GM12878 (cell line): ENCODE results near the gene MICA. TPM values are rescaled to one million over a fixed set of nuclear protein-coding genes. Genes with fewer than 3 reads are reported as not detected.
"Not testable (repeated sequence)": the region's sequence is repeated elsewhere in the genome, so short reads cannot be mapped to it uniquely, and the experiment has no call there.

Experiments
- ATAC-seq: fragments of 200-7000 bp; cut with Tn5 transposase; 3 replicates; pipeline ENCODE4 v1.9.1; 2020; ENCODE audit warnings: mild to moderate bottlenecking, moderate library complexity
- BruUV-seq: library from RNA; stranded (reverse); fragments of 400-500 nt; replicated peaks from 2 replicates; lab custom pipeline; 2021; lab: Mats Ljungman, UMichigan
- CTCF ChIA-PET: fragments of 300-600 bp; sonication (Branson Sonifier 250); formaldehyde crosslinking; extraction: SDS; loops from one replicate; lab custom pipeline; 2021; ENCODE audit warnings: inconsistent platforms; lab: Yijun Ruan, JAX
- POLR2A ChIA-PET: fragments of 350-600 bp; formaldehyde crosslinking; extraction: SDS; loops from one replicate; lab custom pipeline; 2021; ENCODE audit warnings: inconsistent platforms; lab: Charles Lee
- RAD21 ChIA-PET: fragments of 300-600 bp; sonication (Branson Sonifier 250); formaldehyde crosslinking; loops from one replicate; lab custom pipeline; 2023; ENCODE audit warnings: antibody characterized with exemption; ENCODE audit not compliant: unreplicated experiment; lab: Charles Lee
- SMC1A ChIA-PET: fragments of 300-600 bp; sonication (Branson Sonifier 250); formaldehyde crosslinking; loops from one replicate; lab custom pipeline; 2023; ENCODE audit not compliant: unreplicated experiment, uncharacterized antibody; lab: Charles Lee
- DNase-seq: peaks from one replicate; pipeline ENCODE4 v3.0.0-alpha.2; 2011; ENCODE audit warnings: low read depth, low spot score
- FAIRE-seq: peaks from 3 replicates; lab custom pipeline; 2011; peaks lifted over from hg19 to GRCh38; lab: Jason Lieb, UNC
- H2AFZ ChIP-seq: 2 replicates; pipeline ENCODE4 v1.6.0; 2011; ENCODE audit warnings: low read depth, low read length, control low read depth; ENCODE audit not compliant: control insufficient read depth
- H3K27ac ChIP-seq: 2 replicates; pipeline ENCODE4 v1.5.1; 2011; ENCODE audit warnings: control low read depth; ENCODE audit not compliant: control insufficient read depth, insufficient read depth
- H3K27me3 ChIP-seq, 2 experiments: replicated peaks in 1 of 2; 2 replicates each; pipeline versions ENCODE4 v1.6.0 to v1.6.1; 2011; ENCODE audit warnings: low read length in 1 of 2; ENCODE audit not compliant: control insufficient read depth in 2 of 2, insufficient read depth in 2 of 2
- H3K36me3 ChIP-seq, 2 experiments: 2 replicates each; pipeline ENCODE4 v1.5.1; 2011; ENCODE audit warnings: low read length in 1 of 2; ENCODE audit not compliant: control insufficient read depth in 2 of 2, insufficient read depth in 2 of 2
- H3K4me1 ChIP-seq: 2 replicates; pipeline ENCODE4 v1.6.1; 2011; ENCODE audit warnings: mild to moderate bottlenecking, low read length, moderate library complexity, mixed read lengths; ENCODE audit not compliant: control insufficient read depth, insufficient read depth
- H3K4me2 ChIP-seq: 2 replicates; pipeline ENCODE4 v1.6.0; 2011; ENCODE audit warnings: control low read depth; ENCODE audit not compliant: control insufficient read depth, insufficient read depth
- H3K4me3 ChIP-seq: fragments of 200-600 bp; sonication (generic); 2 replicates; pipeline ENCODE4 v1.5.1; 2016
- H3K79me2 ChIP-seq: 2 replicates; pipeline ENCODE4 v1.6.0; 2011; ENCODE audit warnings: low read length; ENCODE audit not compliant: control insufficient read depth, insufficient read depth
- H3K9ac ChIP-seq: 2 replicates; pipeline ENCODE4 v1.8.0; 2011; ENCODE audit warnings: low read length, control low read depth, mixed read lengths; ENCODE audit not compliant: control insufficient read depth, insufficient read depth
- H3K9me3 ChIP-seq: replicated peaks from 3 replicates; pipeline ENCODE4 v1.5.1; 2011; ENCODE audit warnings: mild to moderate bottlenecking, low read length; ENCODE audit not compliant: control insufficient read depth, insufficient read depth
- H4K20me1 ChIP-seq: 2 replicates; pipeline ENCODE4 v1.6.0; 2011; ENCODE audit not compliant: control insufficient read depth, insufficient read depth
- ATF7 ChIP-seq: fragments of 450-650 bp; IDR thresholded peaks from 2 replicates; pipeline ENCODE4 v1.6.1; 2016; ENCODE audit warnings: low read depth, mild to moderate bottlenecking
- GATAD2B ChIP-seq: fragments of 450-650 bp; conservative IDR thresholded peaks from 2 replicates; pipeline ENCODE4 v1.6.1; 2017; ENCODE audit warnings: low read depth, mild to moderate bottlenecking, moderate library complexity
- NFXL1 ChIP-seq: fragments of 450-650 bp; IDR thresholded peaks from 2 replicates; pipeline ENCODE4 v1.6.1; 2017; ENCODE audit warnings: antibody characterized with exemption, mild to moderate bottlenecking, borderline replicate concordance
- WGBS: methylation state at CpG from one replicate; pipeline ENCODE4 v1.1.6; 2016; ENCODE audit warnings: low lambda C conversion rate; ENCODE audit not compliant: insufficient replicate concordance, insufficient coverage; ENCODE audit errors: missing lambda C conversion rate; 5-methylcytosine and 5-hydroxymethylcytosine counted together
- in situ Hi-C: fragments of 300-500 bp; cut with MboI; formaldehyde crosslinking; loops from 9 replicates; pipeline ENCODE4 v1.14.3; 2018; ENCODE audit warnings: mixed read lengths
- intact Hi-C: fragments of 100-400 bp; cut with micrococcal nuclease; formaldehyde crosslinking; loops from one replicate; pipeline ENCODE4 v1.14.2; 2022; ENCODE audit not compliant: unreplicated experiment
- polyA plus RNA-seq, 11 experiments: library from polyadenylated mRNA; depleted of rRNA in 4 of 11; unstranded in 6 of 11; stranded (reverse) in 5 of 11; fragments of >200 nt; fragmentation: Nextera tagmentation in 4 of 11; fragmentation: Illumina TruSeq in 1 of 11; extraction: Ambion mirVana in 4 of 11; extraction: Trizol in 1 of 11; gene quantifications; 1 replicate in 1 of 11; 2 replicates in 10 of 11; pipeline versions ENCODE4 v1.2.1 to v1.2.3, GENCODE V29; 2011 to 2016; ENCODE audit warnings: inconsistent platforms in 2 of 11, missing spikeins in 2 of 11, low read depth in 1 of 11
- total RNA-seq, 4 experiments: library from RNA; depleted of rRNA in 3 of 4; stranded (reverse); fragments of >200 nt in 3 of 4; fragmentation: Illumina TruSeq in 1 of 4; extraction: Trizol in 1 of 4; gene quantifications; 2 replicates each; pipeline versions ENCODE4 v1.2.1 to v1.2.3, GENCODE V29; 2013 to 2021
- TF ChIP-seq, protein P1 (sequence below): fragments of 450-650 bp; IDR thresholded peaks from 2 replicates; pipeline ENCODE4 v1.6.1; 2017; ENCODE audit warnings: mild to moderate bottlenecking

The MICA gene
- total and polyA plus RNA-seq, 10 of the 15 experiments (the other 5 are each of a cell fraction or from before 2014, with no cell fraction given): 3.6 to 10.5 (median 6.9) TPM

DNA sequence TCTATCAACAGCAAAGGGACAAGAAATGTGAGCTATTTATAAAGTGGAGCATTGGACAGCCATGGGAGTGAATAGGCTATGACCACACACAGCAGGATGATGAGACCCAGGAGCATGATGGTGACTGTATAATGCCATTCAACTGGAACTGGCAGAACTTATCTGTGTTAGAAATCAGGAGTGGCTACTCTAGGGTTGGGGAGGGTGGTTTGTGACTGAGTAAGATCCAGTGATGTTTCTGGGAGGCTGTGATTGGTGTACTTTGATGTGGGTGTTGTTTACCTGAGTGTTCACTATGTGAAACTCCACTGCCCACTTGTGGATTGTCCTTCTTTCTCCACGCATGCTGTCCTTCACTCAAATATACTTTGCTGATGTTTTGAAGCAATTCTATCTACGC, 34.9 kb upstream of the MICA start:
- Histone ChIP-seq H3K4me2 (no peak overlapping the region), H3K27ac (no peak overlapping the region), H3K36me3 (no peaks in the 10 kb centered on the region), H4K20me1 (no peaks in the 10 kb centered on the region), H3K79me2 (no peaks in the 10 kb centered on the region), H3K9ac (no peak overlapping the region), H3K4me3 (no peak overlapping the region), H3K9me3 (no peaks in the 10 kb centered on the region; the same call in 1 of the 3 replicates), H3K4me1 (peaks cover 6% of the 10 kb centered on the region), H3K27me3 (no peaks in the 10 kb centered on the region; a peak in 1 of 4 replicates), H2AFZ (no peak overlapping the region)
- ChIA-PET POLR2A (no interaction called here), SMC1A (interaction anchor here (1.8 to 2.7 kb wide), 4 partner anchors 24 to 174 kb away, joined by 5 to 35 read pairs (median 8); no protein-coding TSS in a partner anchor), CTCF (interaction anchor here (0.9 to 4.1 kb wide), 6 partner anchors 13 to 233 kb away, joined by 3 to 69 read pairs (median 22); partner anchors contain the start of gene PSORS1C2), RAD21 (interaction anchor here (6.9 kb wide), 1 partner anchor 172 kb away, joined by 84 read pairs; no protein-coding TSS in a partner anchor)
- in situ Hi-C loops (loop anchor here (5.0 kb wide), 2 partner anchors 171 to 231 kb away; partner anchors contain the start of gene PSORS1C2), intact Hi-C loops (no loop called here)
- TF ChIP-seq, protein P1, sequence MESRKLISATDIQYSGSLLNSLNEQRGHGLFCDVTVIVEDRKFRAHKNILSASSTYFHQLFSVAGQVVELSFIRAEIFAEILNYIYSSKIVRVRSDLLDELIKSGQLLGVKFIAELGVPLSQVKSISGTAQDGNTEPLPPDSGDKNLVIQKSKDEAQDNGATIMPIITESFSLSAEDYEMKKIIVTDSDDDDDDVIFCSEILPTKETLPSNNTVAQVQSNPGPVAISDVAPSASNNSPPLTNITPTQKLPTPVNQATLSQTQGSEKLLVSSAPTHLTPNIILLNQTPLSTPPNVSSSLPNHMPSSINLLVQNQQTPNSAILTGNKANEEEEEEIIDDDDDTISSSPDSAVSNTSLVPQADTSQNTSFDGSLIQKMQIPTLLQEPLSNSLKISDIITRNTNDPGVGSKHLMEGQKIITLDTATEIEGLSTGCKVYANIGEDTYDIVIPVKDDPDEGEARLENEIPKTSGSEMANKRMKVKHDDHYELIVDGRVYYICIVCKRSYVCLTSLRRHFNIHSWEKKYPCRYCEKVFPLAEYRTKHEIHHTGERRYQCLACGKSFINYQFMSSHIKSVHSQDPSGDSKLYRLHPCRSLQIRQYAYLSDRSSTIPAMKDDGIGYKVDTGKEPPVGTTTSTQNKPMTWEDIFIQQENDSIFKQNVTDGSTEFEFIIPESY: no peak
- TF ChIP-seq NFXL1 (no peak), GATAD2B (no peak), ATF7 (no peak)
- 41% methylated on average over 2 of the region's 2 CpGs for WGBS
- BruUV-seq: no TSS peak
- FAIRE-seq (no peak), ATAC-seq (no peak), DNase-seq (no peak)

DNA sequence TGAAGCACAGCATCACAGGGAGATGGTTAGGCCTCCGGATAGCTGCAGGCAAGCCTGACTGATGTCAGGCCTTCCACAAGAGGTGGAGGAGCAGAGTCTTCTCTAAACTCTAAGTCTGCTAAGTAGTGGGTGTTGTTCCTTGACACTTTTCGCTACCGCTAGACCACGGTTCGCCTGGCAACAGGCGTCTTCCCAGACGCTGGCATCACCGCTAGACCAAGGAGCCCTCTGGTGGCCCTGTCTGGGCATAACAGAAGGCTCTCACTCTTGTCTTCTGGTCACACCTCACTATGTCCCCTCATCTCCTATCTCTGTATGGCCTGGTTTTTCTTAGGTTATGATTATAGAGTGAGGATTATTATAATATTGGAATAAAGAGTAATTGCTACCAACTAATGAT, 29.3 kb upstream of the MICA start:
- H3K27me3 ChIP-seq, H4K20me1 ChIP-seq, BruUV-seq, H2AFZ ChIP-seq, H3K9ac ChIP-seq, H3K27ac ChIP-seq, RAD21 ChIA-PET, H3K4me2 ChIP-seq, H3K79me2 ChIP-seq, ATAC-seq, CTCF ChIA-PET, DNase-seq, H3K4me3 ChIP-seq, in situ Hi-C loops, SMC1A ChIA-PET, H3K36me3 ChIP-seq, intact Hi-C loops, H3K4me1 ChIP-seq, H3K9me3 ChIP-seq, FAIRE-seq: not testable (repeated sequence)
- POLR2A ChIA-PET: interaction anchor here (0.6 kb wide), 1 partner anchor 16 kb away, joined by 3 read pairs; no protein-coding TSS in a partner anchor
- WGBS: no CpG with 5 or more reads among the region's 8 CpGs
